TTC549 (cell line): Measurements from ENCODE around the gene ZNF566.
"Not testable (repeated sequence)": the region's sequence is repeated elsewhere in the genome, so short reads cannot be mapped to it uniquely, and the experiment has no call there.

Experiments used
- FAIRE-seq: peaks from 2 replicates; lab custom pipeline; 2012; peaks lifted over from hg19 to GRCh38; lab: Jason Lieb, UNC

The ZNF566 gene

GRCh38 chr19:36489118-36489919 lies at the start of gene ZNF566:
Gene ZNF566, minus strand, starts transcription at chr19:36489561. Its CDS starts 13,004 bp downstream, at chr19:36476557.
- FAIRE-seq, result peak; percentile 33

GRCh38 chr19:36528921-36529518 lies 39.7 kb upstream of the ZNF566 start:
- FAIRE-seq, result no peak

GRCh38 chr19:36528194-36528920 lies 39.0 kb upstream of the ZNF566 start, which contains the start of gene ZNF260:
Gene ZNF260, minus strand, starts transcription at chr19:36528271. Its CDS starts 13,033 bp downstream, at chr19:36515238.
- FAIRE-seq, result peak; percentile 90

- FAIRE-seq, result no peak
These were observed 38.5 kb upstream of the ZNF566 start for GRCh38 chr19:36527873-36528193.

- no peak for FAIRE-seq
These were observed 38.0 kb upstream of the ZNF566 start for GRCh38 chr19:36527341-36527740.

GRCh38 chr19:36526581-36526980 lies 37.2 kb upstream of the ZNF566 start:
- FAIRE-seq, result no peak

GRCh38 chr19:36524617-36525016 lies 35.3 kb upstream of the ZNF566 start:
- FAIRE-seq, result no peak

GRCh38 chr19:36514012-36514612 lies 24.8 kb upstream of the ZNF566 start:
- FAIRE-seq, result no peak

GRCh38 chr19:36508325-36508724 lies 19.0 kb upstream of the ZNF566 start:
- no peak for FAIRE-seq

GRCh38 chr19:36501973-36502372 lies 12.6 kb upstream of the ZNF566 start:
- FAIRE-seq, result no peak

GRCh38 chr19:36497001-36497400 lies 7.6 kb upstream of the ZNF566 start:
- FAIRE-seq, result no peak

- peak; percentile 9 for FAIRE-seq
These were observed 3.5 kb upstream of the ZNF566 start for GRCh38 chr19:36492689-36493453.

- not testable (repeated sequence) for FAIRE-seq
These were observed 1.5 kb upstream of the ZNF566 start for GRCh38 chr19:36490846-36491245.

GRCh38 chr19:36489920-36490415 lies 607 bp upstream of the ZNF566 start:
- no peak for FAIRE-seq

GRCh38 chr19:36488846-36489117 lies 579 bp downstream of the ZNF566 start:
- no peak for FAIRE-seq

- FAIRE-seq, result no peak
These were observed 1.1 kb downstream of the ZNF566 start for GRCh38 chr19:36488118-36488845.

- no peak for FAIRE-seq
These were observed 5.7 kb downstream of the ZNF566 start for GRCh38 chr19:36483653-36484052.

GRCh38 chr19:36482876-36483275 lies 6.5 kb downstream of the ZNF566 start:
- no peak for FAIRE-seq

GRCh38 chr19:36460046-36460445 lies 29.3 kb downstream of the ZNF566 start:
- no peak for FAIRE-seq

- FAIRE-seq, result no peak
These were observed 32.5 kb downstream of the ZNF566 start for GRCh38 chr19:36456831-36457230.

GRCh38 chr19:36449059-36449670 lies 40.2 kb downstream of the ZNF566 start:
- FAIRE-seq, result no peak
